ENCODE data around the gene ZNF99.

DNA sequence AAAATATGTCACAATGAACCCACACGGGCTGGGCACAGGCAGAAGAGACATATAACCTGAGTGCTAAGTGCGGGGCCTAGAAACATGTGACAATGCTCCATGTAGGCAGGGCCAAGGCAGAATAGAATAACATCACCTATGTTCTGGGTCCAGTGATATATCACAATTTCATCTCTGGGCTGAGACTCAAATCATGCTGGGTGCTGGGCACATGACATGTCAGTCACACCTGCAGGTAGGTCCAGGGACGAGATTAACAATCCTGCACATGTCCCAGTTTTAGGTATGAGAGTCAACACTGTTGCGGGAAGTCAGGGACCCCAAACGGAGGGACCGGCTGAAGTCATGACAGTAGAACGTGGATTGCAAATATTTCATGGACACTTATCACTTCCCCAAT, 50.3 kb downstream of the ZNF99 start:
- TF ChIP-seq, protein P1, sequence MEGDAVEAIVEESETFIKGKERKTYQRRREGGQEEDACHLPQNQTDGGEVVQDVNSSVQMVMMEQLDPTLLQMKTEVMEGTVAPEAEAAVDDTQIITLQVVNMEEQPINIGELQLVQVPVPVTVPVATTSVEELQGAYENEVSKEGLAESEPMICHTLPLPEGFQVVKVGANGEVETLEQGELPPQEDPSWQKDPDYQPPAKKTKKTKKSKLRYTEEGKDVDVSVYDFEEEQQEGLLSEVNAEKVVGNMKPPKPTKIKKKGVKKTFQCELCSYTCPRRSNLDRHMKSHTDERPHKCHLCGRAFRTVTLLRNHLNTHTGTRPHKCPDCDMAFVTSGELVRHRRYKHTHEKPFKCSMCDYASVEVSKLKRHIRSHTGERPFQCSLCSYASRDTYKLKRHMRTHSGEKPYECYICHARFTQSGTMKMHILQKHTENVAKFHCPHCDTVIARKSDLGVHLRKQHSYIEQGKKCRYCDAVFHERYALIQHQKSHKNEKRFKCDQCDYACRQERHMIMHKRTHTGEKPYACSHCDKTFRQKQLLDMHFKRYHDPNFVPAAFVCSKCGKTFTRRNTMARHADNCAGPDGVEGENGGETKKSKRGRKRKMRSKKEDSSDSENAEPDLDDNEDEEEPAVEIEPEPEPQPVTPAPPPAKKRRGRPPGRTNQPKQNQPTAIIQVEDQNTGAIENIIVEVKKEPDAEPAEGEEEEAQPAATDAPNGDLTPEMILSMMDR (conservative IDR thresholded peaks at IDR 0.05; ENCODE audit: low read length): no peak
- no peak for TF ChIP-seq EZH2phosphoT487 (IDR thresholded peaks at IDR 0.05; ENCODE audit: borderline replicate concordance)
